Endodermal cell (in vitro differentiated cells): ENCODE data around the gene MIPEP. TPM values are rescaled to one million over a fixed set of nuclear protein-coding genes. Genes with fewer than 3 reads are reported as not detected.

Source experiments
- DNase-seq: peaks from one replicate; pipeline ENCODE4 v3.0.0-alpha.2; 2017
- H3K27ac ChIP-seq: 2 replicates; pipeline ENCODE4 v1.5.1; 2013; ENCODE audit warnings: mild to moderate bottlenecking, low read depth, low read length, moderate library complexity
- H3K27me3 ChIP-seq: 2 replicates; pipeline ENCODE4 v1.6.1; 2013; ENCODE audit warnings: mild to moderate bottlenecking, low read length, moderate library complexity; ENCODE audit not compliant: insufficient read depth, control insufficient read depth, poor library complexity, severe bottlenecking
- H3K36me3 ChIP-seq: 2 replicates; pipeline ENCODE4 v1.7.0; 2013; ENCODE audit warnings: mild to moderate bottlenecking, low read length, moderate library complexity; ENCODE audit not compliant: control insufficient read depth, insufficient read depth
- H3K4me1 ChIP-seq: one replicate; pipeline ENCODE4 v1.7.0; 2013; ENCODE audit warnings: low read length; ENCODE audit not compliant: control insufficient read depth, insufficient read depth
- H3K4me3 ChIP-seq: 2 replicates; pipeline ENCODE4 v1.5.1; 2013; ENCODE audit warnings: mild to moderate bottlenecking, low read length, moderate library complexity
- H3K9ac ChIP-seq: 2 replicates; pipeline ENCODE4 v1.6.1; 2013; ENCODE audit warnings: mild to moderate bottlenecking, low read length, moderate library complexity; ENCODE audit not compliant: poor library complexity, severe bottlenecking; ENCODE audit errors: extremely low read depth
- H3K9me3 ChIP-seq: 2 replicates; pipeline ENCODE4 v1.6.1; 2013; ENCODE audit warnings: mild to moderate bottlenecking, low read length, moderate library complexity; ENCODE audit not compliant: control insufficient read depth
- H3K27ac Mint-ChIP-seq: 2 replicates; pipeline ENCODE4 v1.8.0; 2020; ENCODE audit warnings: mixed read lengths
- H3K27me3 Mint-ChIP-seq: 2 replicates; pipeline ENCODE4 v1.8.0; 2021; ENCODE audit warnings: mild to moderate bottlenecking, mixed read lengths; ENCODE audit not compliant: insufficient read depth
- H3K36me3 Mint-ChIP-seq: 2 replicates; pipeline ENCODE4 v1.8.0; 2020; ENCODE audit warnings: low read depth, mixed read lengths
- H3K4me1 Mint-ChIP-seq: 2 replicates; pipeline ENCODE4 v1.8.0; 2020; ENCODE audit warnings: mixed read lengths
- H3K4me3 Mint-ChIP-seq: 2 replicates; pipeline ENCODE4 v1.8.0; 2020; ENCODE audit warnings: mild to moderate bottlenecking, moderate library complexity, mixed read lengths
- H3K9me3 Mint-ChIP-seq: 2 replicates; pipeline ENCODE4 v1.8.0; 2020; ENCODE audit warnings: mild to moderate bottlenecking, mixed read lengths
- WGBS, 2 experiments: methylation state at CpG; one replicate each; pipeline versions ENCODE4 v1.1.5 to v1.1.7; 2013; ENCODE audit warnings: missing lambda C conversion rate in 2 of 2, mixed read lengths in 1 of 2; ENCODE audit not compliant: insufficient coverage in 1 of 2, insufficient read length in 1 of 2; 5-methylcytosine and 5-hydroxymethylcytosine counted together
- total RNA-seq, 2 donors: library from RNA; stranded (reverse); fragmentation: NEBNext Ultra II Directional in 1 of 2; extraction: Animal tissue kit (Norgen Biotek cat#: 25700) in 1 of 2; gene quantifications; 2 replicates in 1 of 2; 3 replicates in 1 of 2; pipeline ENCODE4 v1.2.1, GENCODE V29; 2021
- TF ChIP-seq, protein P1 (sequence below): fragments of 200-600 bp; sonication (generic); conservative IDR thresholded peaks from 2 replicates; pipeline ENCODE4 v1.5.0; 2021; ENCODE audit warnings: antibody characterized with exemption, mild to moderate bottlenecking

Gene MIPEP
- total RNA-seq, 2 donors from 2014 or later: 23.1 to 23.9 TPM

DNA sequence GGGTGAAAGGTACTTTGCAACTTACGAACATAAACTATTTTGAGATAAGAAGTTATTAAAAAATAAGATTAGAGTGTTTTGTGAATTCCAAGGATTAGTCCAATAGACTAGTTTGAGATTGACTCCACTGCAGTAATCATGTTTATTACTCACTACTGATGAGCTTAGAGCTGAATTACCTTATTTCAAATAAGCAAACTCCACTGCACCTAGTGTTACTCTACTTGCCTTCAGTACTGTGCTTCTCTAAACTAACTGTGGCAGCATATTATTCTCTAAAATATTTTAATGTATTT, 111.7 kb downstream of the MIPEP start:
- H3K27me3 ChIP-seq: no peaks in the 10 kb centered on the region
- H3K36me3 ChIP-seq: no peaks in the 10 kb centered on the region
- Mint-ChIP-seq H3K4me1 (no peaks in the 10 kb centered on the region), H3K27ac (no peak overlapping the region), H3K9me3 (peaks cover 31% of the 10 kb centered on the region), H3K4me3 (no peak overlapping the region), H3K36me3 (peaks cover 16% of the 10 kb centered on the region), H3K27me3 (no peaks in the 10 kb centered on the region)
- TF ChIP-seq, protein P1, sequence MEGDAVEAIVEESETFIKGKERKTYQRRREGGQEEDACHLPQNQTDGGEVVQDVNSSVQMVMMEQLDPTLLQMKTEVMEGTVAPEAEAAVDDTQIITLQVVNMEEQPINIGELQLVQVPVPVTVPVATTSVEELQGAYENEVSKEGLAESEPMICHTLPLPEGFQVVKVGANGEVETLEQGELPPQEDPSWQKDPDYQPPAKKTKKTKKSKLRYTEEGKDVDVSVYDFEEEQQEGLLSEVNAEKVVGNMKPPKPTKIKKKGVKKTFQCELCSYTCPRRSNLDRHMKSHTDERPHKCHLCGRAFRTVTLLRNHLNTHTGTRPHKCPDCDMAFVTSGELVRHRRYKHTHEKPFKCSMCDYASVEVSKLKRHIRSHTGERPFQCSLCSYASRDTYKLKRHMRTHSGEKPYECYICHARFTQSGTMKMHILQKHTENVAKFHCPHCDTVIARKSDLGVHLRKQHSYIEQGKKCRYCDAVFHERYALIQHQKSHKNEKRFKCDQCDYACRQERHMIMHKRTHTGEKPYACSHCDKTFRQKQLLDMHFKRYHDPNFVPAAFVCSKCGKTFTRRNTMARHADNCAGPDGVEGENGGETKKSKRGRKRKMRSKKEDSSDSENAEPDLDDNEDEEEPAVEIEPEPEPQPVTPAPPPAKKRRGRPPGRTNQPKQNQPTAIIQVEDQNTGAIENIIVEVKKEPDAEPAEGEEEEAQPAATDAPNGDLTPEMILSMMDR: no peak
- no peak overlapping the region for H3K9ac ChIP-seq
- H3K4me1 ChIP-seq: no peaks in the 10 kb centered on the region
- no peak overlapping the region for H3K27ac ChIP-seq
- no peak for DNase-seq
- H3K9me3 ChIP-seq: peaks cover 13% of the 10 kb centered on the region
- WGBS, 2 experiments: 93 to 100% methylated on average over 1 of the region's 1 CpG
- H3K4me3 ChIP-seq: no peak overlapping the region

DNA sequence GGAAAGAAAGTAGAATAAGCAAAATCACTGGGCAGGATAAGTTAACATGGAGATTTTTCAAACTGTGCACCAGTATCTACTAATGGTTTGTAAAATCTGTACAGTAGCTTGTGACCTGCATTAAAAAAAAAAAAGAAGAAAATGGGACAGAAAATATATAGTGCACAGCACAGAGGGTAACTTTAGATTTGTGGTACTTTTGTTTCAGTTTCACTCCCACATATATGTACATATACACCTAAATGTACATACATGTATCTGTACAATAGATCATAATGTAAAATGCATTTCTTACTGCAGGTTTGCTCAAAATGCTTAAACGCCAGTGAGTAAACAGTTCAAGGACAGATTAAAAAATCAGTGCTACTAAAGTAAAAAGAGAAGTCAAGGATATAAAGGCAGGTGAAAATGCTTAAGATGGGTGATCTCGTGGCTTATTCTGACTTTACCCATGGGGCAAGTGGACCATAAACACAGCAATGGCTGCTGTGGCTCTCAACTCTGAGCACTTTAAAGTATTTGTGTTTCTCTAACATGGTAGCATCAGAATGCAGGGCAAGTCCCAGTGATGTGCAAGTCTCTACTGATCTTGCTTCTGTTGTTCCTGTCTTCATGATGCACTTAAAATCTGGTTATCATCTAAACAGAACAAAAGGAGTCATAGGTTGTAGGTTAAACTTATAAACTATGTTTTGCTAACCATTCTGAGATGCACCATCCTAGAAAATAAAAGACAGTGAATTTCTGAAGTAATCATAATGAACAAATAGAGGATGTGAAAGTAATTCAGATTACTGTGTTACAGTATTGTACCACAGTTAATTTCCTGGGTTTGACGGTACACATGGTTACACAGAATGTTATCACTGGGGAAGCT, 112.3 kb downstream of the MIPEP start:
- H3K4me3 Mint-ChIP-seq: no peak overlapping the region
- no peak for DNase-seq
- TF ChIP-seq, protein P1: no peak
- no peaks in the 10 kb centered on the region for H3K4me1 Mint-ChIP-seq
- H3K9ac ChIP-seq: no peak overlapping the region
- H3K36me3 Mint-ChIP-seq: peaks cover 16% of the 10 kb centered on the region
- no peak overlapping the region for H3K27ac Mint-ChIP-seq
- no peaks in the 10 kb centered on the region for H3K36me3 ChIP-seq
- no peaks in the 10 kb centered on the region for H3K27me3 Mint-ChIP-seq
- no peaks in the 10 kb centered on the region for H3K27me3 ChIP-seq
- WGBS, 2 experiments: 93 to 94% methylated on average over 2 to 3 of the region's 3 CpGs
- no peaks in the 10 kb centered on the region for H3K4me1 ChIP-seq
- peaks cover 13% of the 10 kb centered on the region for H3K9me3 ChIP-seq
- no peak overlapping the region for H3K4me3 ChIP-seq
- peaks cover 28% of the 10 kb centered on the region for H3K9me3 Mint-ChIP-seq
- no peak overlapping the region for H3K27ac ChIP-seq

DNA sequence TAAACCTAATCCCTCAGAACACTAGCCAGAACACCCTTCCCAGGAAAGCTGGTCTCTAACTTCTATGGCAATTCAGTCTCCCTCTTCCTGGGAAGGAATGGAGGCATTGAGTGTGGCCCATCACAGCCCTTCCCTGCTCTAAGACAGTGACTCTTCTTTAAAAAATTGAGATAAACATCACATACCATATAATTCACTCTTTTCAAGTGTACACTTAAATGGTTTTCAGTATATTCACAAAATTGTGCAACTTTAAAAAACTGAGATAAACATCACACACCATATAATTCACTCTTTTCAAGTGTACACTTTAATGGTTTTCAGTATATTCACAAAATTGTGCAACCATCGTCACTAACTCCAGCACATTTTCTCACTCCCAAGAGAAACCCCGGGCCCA, 116.5 kb downstream of the MIPEP start:
- WGBS, 2 experiments: 42 to 50% methylated on average over 2 of the region's 2 CpGs
- Mint-ChIP-seq H3K27ac (no peak overlapping the region), H3K9me3 (no peaks in the 10 kb centered on the region), H3K4me1 (no peaks in the 10 kb centered on the region), H3K27me3 (peaks cover 6% of the 10 kb centered on the region), H3K4me3 (no peak overlapping the region), H3K36me3 (no peaks in the 10 kb centered on the region)
- Histone ChIP-seq H3K4me1 (no peaks in the 10 kb centered on the region), H3K9ac (no peak overlapping the region), H3K4me3 (no peak overlapping the region), H3K36me3 (no peaks in the 10 kb centered on the region), H3K9me3 (no peaks in the 10 kb centered on the region), H3K27me3 (peaks cover 13% of the 10 kb centered on the region), H3K27ac (no peak overlapping the region)
- TF ChIP-seq, protein P1: no peak
- DNase-seq: no peak
